Measurements from ENCODE around the gene PLEKHJ1. TPM values are rescaled to one million over a fixed set of nuclear protein-coding genes. Genes with fewer than 3 reads are reported as not detected.
A peak's percentile ranks its signal among the peaks of the same experiment; 100 is the strongest.

The PLEKHJ1 gene
- total and polyA plus RNA-seq, 2 of the 13 experiments (the other 11 are each of a cell fraction or from before 2014, with no cell fraction given), result 70.5 to 130 TPM

DNA sequence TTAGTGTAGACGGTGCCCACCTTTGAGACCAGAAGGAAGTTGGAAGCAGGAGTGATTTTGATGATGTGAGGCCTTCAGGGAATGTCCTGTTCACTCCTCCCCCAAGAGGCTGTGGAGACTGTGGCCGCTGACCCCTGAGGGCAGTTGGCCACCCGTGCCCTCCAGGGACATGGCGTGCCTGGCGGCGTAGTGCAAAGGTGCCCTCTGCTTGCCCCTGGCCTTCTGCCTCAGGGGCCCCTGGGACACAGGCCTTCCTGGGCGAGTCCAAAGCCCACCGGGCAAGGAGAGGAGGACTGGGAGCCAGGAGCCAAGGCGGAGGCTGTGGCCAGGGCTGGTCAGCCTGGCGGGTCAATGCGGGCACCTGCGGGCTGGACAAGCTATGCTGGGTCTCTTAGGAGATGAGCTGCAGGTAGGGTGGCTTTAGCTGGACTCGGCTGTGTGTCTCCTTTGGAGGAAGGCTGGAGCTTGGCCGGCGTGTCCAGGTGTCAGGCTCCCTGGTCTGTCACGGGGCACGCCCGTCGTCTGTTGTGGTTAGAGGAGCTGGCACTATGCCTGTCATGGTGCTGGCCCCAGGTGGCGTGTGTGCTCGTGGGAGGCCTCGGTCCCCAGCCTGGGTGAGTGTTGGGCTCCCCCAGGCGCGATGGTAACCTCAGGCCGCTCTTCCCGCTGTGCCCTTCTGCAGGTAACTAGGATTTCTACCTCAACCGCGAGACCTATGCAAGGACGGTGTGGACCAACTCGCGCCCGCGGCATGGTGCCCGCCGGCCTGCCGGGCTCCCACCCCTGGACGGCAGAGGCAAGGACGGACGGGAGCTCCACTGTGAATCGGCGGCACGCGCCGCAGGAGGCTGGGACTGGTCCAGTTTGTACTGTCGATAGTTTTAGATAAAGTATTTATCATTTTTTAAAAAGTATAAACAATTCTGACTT, 6.8 kb downstream of the PLEKHJ1 start (continued):
- TF ChIP-seq, protein P1, sequence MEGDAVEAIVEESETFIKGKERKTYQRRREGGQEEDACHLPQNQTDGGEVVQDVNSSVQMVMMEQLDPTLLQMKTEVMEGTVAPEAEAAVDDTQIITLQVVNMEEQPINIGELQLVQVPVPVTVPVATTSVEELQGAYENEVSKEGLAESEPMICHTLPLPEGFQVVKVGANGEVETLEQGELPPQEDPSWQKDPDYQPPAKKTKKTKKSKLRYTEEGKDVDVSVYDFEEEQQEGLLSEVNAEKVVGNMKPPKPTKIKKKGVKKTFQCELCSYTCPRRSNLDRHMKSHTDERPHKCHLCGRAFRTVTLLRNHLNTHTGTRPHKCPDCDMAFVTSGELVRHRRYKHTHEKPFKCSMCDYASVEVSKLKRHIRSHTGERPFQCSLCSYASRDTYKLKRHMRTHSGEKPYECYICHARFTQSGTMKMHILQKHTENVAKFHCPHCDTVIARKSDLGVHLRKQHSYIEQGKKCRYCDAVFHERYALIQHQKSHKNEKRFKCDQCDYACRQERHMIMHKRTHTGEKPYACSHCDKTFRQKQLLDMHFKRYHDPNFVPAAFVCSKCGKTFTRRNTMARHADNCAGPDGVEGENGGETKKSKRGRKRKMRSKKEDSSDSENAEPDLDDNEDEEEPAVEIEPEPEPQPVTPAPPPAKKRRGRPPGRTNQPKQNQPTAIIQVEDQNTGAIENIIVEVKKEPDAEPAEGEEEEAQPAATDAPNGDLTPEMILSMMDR (CRISPR knock-in tag; IDR thresholded peaks at IDR 0.05), result no peak
- TF ChIP-seq ZNF33B (CRISPR knock-in tag; IDR thresholded peaks at IDR 0.05), result no peak
- TF ChIP-seq HOXA7 (CRISPR knock-in tag; IDR thresholded peaks at IDR 0.05), result no peak
- TF ChIP-seq, protein P2, sequence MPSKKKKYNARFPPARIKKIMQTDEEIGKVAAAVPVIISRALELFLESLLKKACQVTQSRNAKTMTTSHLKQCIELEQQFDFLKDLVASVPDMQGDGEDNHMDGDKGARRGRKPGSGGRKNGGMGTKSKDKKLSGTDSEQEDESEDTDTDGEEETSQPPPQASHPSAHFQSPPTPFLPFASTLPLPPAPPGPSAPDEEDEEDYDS (CRISPR knock-in tag; IDR thresholded peaks at IDR 0.05), result no peak
- TF ChIP-seq AGO1 (IDR thresholded peaks at IDR 0.05; ENCODE audit: low read depth, low read length, poor library complexity, severe bottlenecking), result peak; percentile 24
- TF ChIP-seq, protein P3, sequence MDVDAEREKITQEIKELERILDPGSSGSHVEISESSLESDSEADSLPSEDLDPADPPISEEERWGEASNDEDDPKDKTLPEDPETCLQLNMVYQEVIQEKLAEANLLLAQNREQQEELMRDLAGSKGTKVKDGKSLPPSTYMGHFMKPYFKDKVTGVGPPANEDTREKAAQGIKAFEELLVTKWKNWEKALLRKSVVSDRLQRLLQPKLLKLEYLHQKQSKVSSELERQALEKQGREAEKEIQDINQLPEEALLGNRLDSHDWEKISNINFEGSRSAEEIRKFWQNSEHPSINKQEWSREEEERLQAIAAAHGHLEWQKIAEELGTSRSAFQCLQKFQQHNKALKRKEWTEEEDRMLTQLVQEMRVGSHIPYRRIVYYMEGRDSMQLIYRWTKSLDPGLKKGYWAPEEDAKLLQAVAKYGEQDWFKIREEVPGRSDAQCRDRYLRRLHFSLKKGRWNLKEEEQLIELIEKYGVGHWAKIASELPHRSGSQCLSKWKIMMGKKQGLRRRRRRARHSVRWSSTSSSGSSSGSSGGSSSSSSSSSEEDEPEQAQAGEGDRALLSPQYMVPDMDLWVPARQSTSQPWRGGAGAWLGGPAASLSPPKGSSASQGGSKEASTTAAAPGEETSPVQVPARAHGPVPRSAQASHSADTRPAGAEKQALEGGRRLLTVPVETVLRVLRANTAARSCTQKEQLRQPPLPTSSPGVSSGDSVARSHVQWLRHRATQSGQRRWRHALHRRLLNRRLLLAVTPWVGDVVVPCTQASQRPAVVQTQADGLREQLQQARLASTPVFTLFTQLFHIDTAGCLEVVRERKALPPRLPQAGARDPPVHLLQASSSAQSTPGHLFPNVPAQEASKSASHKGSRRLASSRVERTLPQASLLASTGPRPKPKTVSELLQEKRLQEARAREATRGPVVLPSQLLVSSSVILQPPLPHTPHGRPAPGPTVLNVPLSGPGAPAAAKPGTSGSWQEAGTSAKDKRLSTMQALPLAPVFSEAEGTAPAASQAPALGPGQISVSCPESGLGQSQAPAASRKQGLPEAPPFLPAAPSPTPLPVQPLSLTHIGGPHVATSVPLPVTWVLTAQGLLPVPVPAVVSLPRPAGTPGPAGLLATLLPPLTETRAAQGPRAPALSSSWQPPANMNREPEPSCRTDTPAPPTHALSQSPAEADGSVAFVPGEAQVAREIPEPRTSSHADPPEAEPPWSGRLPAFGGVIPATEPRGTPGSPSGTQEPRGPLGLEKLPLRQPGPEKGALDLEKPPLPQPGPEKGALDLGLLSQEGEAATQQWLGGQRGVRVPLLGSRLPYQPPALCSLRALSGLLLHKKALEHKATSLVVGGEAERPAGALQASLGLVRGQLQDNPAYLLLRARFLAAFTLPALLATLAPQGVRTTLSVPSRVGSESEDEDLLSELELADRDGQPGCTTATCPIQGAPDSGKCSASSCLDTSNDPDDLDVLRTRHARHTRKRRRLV (CRISPR knock-in tag; IDR thresholded peaks at IDR 0.05), result no peak
- TF ChIP-seq ZFAT (CRISPR knock-in tag; conservative IDR thresholded peaks at IDR 0.05), result no peak
